ENCODE data around the gene C1orf21.

DNA sequence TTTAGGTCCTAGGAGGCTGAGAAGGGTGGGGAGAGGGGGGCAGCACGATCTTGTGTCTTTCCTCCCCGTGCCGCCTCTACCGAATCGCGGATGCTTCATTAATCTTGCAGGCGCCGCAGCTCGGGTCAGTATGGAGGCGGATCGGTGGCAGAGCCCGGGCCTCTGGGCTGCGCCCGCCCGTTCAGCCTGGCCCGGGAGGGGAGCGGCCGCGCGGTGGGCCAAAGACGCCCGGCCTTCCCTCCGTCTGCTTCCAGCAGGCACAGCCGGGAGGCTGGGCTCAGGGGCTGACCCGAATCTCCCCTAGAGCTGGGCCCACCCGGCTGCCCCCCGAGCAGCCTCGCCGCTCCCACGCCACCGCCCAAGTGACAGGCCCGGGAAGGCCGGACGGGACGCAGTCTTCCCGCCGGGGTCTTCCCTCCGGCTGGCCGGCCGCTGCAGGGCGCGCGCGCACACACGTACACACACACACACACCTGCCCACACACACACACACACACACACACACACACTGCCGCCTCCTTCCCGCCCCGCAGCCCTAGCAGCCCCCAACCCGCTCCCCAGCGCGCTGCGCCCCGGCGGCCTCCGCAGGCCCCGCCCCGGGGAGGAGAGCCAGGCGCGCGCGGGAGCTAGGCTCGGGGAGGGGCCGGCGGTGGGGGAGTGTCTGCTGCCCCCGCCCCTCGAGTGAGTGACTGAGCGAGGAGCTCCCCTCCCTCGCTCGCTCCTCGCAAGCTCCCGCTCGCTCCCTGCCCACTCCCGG, at the start of gene C1orf21:
- TF ChIP-seq ZFP3 (CRISPR knock-in tag; IDR thresholded peaks at IDR 0.05) = no peak
- TF ChIP-seq, protein P1, sequence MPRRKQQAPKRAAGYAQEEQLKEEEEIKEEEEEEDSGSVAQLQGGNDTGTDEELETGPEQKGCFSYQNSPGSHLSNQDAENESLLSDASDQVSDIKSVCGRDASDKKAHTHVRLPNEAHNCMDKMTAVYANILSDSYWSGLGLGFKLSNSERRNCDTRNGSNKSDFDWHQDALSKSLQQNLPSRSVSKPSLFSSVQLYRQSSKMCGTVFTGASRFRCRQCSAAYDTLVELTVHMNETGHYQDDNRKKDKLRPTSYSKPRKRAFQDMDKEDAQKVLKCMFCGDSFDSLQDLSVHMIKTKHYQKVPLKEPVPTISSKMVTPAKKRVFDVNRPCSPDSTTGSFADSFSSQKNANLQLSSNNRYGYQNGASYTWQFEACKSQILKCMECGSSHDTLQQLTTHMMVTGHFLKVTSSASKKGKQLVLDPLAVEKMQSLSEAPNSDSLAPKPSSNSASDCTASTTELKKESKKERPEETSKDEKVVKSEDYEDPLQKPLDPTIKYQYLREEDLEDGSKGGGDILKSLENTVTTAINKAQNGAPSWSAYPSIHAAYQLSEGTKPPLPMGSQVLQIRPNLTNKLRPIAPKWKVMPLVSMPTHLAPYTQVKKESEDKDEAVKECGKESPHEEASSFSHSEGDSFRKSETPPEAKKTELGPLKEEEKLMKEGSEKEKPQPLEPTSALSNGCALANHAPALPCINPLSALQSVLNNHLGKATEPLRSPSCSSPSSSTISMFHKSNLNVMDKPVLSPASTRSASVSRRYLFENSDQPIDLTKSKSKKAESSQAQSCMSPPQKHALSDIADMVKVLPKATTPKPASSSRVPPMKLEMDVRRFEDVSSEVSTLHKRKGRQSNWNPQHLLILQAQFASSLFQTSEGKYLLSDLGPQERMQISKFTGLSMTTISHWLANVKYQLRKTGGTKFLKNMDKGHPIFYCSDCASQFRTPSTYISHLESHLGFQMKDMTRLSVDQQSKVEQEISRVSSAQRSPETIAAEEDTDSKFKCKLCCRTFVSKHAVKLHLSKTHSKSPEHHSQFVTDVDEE (CRISPR knock-in tag; IDR thresholded peaks at IDR 0.05) = no peak
